Transverse colon (tissue), 4 donors: Measurements from ENCODE around the gene ZNFX1. TPM values are rescaled to one million over a fixed set of nuclear protein-coding genes. Genes with fewer than 3 reads are reported as not detected.
A peak's percentile ranks its signal among the peaks of the same experiment; 100 is the strongest.

Experiments used
- DNase-seq: peaks from one replicate; pipeline ENCODE4 v3.0.0-alpha.2; 2019
- H3K27ac ChIP-seq, 4 donors: fragments of 200-600 bp; sonication (generic); 2 replicates each; pipeline ENCODE4 v1.5.1; 2016 to 2018; ENCODE audit warnings: inconsistent platforms in 4 of 4
- H3K27me3 ChIP-seq: fragments of 200-600 bp; sonication (generic); 2 replicates; pipeline ENCODE4 v1.5.1; 2017; ENCODE audit warnings: inconsistent platforms
- H3K36me3 ChIP-seq, 4 donors: fragments of 200-600 bp; sonication (generic); 2 replicates each; pipeline ENCODE4 v1.5.1; 2017 to 2019; ENCODE audit warnings: inconsistent platforms in 4 of 4
- H3K4me1 ChIP-seq, 4 donors: fragments of 200-600 bp; sonication (generic); 2 replicates each; pipeline ENCODE4 v1.5.1; 2017 to 2020; ENCODE audit warnings: inconsistent platforms in 4 of 4
- H3K4me3 ChIP-seq, 4 donors: fragments of 200-600 bp; sonication (generic); 1 replicate in 1 of 4; 2 replicates in 3 of 4; pipeline versions ENCODE4 v1.5.1 to v1.6.1; 2017 to 2019; ENCODE audit warnings: inconsistent platforms in 4 of 4
- H3K9me3 ChIP-seq, 2 donors: fragments of 200-600 bp; sonication (generic); 2 replicates each; pipeline ENCODE4 v1.5.1; 2017 to 2019; ENCODE audit warnings: inconsistent platforms in 2 of 2
- EP300 ChIP-seq: sonication (generic); formaldehyde crosslinking; IDR thresholded peaks from one replicate; pipeline ENCODE4 v1.6.1; 2017; ENCODE audit warnings: antibody characterized with exemption, low read depth
- POLR2A ChIP-seq: fragments of 450-650 bp; IDR thresholded peaks from one replicate; pipeline ENCODE4 v1.6.1; 2016; ENCODE audit warnings: antibody characterized with exemption, mild to moderate bottlenecking, moderate library complexity
- POLR2AphosphoS5 ChIP-seq, 3 donors: sonication (generic); formaldehyde crosslinking; IDR thresholded peaks; one replicate each; pipeline ENCODE4 v1.6.1; 2016; ENCODE audit warnings: antibody characterized with exemption in 3 of 3
- WGBS, 2 donors: methylation state at CpG; one replicate each; pipeline ENCODE4 v1.1.5; 2018; ENCODE audit warnings: low coverage in 1 of 2; 5-methylcytosine and 5-hydroxymethylcytosine counted together
- in situ Hi-C, 4 donors: fragments of 200-750 bp; cut with MboI; loops; one replicate each; pipeline versions ENCODE4 v1.15.0 to v1.15.1; 2017; ENCODE audit warnings: low sequenced_read_pairs in 3 of 4, low pct_ligation_motif_present in 1 of 4, low pct_unique_long_range_greater_than_20kb in 1 of 4
- intact Hi-C: fragments of 100-400 bp; cut with DNase I; formaldehyde crosslinking; loops from one replicate; pipeline ENCODE4 v1.15.1; 2023; ENCODE audit warnings: low total_unique reads
- total RNA-seq, 4 donors: library from RNA; depleted of rRNA; stranded (reverse); fragments of >200 nt; gene quantifications; one replicate each; pipeline ENCODE4 v1.1.0, GENCODE V29; 2016
- TF ChIP-seq, protein P1 (sequence below), 5 experiments: fragments of 200-600 bp in 3 of 5; fragments of 450-650 bp in 2 of 5; sonication (generic) in 3 of 5; IDR thresholded peaks; 1 replicate in 2 of 5; 2 replicates in 3 of 5; pipeline ENCODE4 v1.5.1; 2016 to 2017; ENCODE audit warnings: antibody characterized with exemption in 5 of 5, inconsistent platforms in 3 of 5, mild to moderate bottlenecking in 2 of 5, moderate library complexity in 1 of 5

The ZNFX1 gene
- total RNA-seq, 4 donors from 2014 or later, result 29.1 to 35.4 (median 33.5) TPM

DNA sequence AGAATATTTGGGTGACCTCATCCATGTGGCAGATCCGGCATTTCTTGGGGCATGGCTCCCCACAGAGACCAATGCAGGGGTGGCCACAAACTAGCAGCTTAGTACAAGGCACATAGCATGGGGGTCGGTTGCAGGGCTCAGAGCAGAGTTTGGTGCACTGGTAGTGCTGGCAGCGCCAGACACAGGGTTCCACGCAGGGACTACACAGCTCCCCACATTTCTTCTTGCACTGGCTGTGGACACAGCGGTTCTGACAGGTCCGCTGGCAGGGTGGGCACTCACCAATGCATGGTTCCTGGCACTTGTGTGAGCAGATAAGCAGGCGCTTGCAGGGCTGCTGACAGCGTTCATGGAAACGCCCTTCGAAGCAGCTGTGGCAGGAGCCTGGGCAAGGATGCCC lies 29.6 kb downstream of the ZNFX1 start:
- no peak for TF ChIP-seq POLR2A
- no peak for TF ChIP-seq POLR2AphosphoS5 (IDR thresholded peaks at IDR 0.05)
- TF ChIP-seq, protein P1, sequence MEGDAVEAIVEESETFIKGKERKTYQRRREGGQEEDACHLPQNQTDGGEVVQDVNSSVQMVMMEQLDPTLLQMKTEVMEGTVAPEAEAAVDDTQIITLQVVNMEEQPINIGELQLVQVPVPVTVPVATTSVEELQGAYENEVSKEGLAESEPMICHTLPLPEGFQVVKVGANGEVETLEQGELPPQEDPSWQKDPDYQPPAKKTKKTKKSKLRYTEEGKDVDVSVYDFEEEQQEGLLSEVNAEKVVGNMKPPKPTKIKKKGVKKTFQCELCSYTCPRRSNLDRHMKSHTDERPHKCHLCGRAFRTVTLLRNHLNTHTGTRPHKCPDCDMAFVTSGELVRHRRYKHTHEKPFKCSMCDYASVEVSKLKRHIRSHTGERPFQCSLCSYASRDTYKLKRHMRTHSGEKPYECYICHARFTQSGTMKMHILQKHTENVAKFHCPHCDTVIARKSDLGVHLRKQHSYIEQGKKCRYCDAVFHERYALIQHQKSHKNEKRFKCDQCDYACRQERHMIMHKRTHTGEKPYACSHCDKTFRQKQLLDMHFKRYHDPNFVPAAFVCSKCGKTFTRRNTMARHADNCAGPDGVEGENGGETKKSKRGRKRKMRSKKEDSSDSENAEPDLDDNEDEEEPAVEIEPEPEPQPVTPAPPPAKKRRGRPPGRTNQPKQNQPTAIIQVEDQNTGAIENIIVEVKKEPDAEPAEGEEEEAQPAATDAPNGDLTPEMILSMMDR (IDR thresholded peaks at IDR 0.05), result no peak
- TF ChIP-seq EP300, result no peak
- Histone ChIP-seq H3K36me3 (peaks cover 0 to 83% (median 38%) of the 10 kb centered on the region in 4 donors), H3K27ac (no peak overlapping the region), H3K4me1 (peaks cover 0 to 11% (median 0%) of the 10 kb centered on the region in 4 donors), H3K9me3 (no peaks in the 10 kb centered on the region), H3K4me3 (no peak overlapping the region), H3K27me3 (no peaks in the 10 kb centered on the region)
- WGBS, 2 donors, result 92% methylated on average over 10 of the region's 10 CpGs; no CpG with 5 or more reads in 1 of the 2 donors
- in situ Hi-C loops, result no loop called here
- intact Hi-C loops, result no loop called here
- no peak for DNase-seq

DNA sequence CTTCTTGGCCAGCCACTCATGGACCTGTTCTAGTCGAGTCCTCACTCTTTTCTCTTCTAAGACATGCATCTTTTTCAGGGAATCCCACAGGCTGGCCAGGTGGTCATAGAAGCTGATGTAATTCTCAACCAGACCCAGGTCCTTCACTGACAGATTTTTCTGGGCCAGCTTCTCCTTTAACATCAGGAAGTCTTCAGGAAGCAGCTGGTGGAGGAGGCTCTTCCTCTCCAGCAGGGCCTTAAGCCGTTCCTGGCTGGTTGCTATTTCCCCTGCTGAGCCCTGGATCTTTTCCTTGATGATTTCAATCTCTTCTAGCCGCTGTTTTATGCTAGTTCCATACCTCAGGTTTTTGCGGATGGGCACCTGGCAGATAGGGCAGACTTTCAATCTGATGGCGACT lies 30.1 kb downstream of the ZNFX1 start:
- 83% methylated on average over 5 of the region's 5 CpGs; no CpG with 5 or more reads in 1 of the 2 donors for WGBS, 2 donors

DNA sequence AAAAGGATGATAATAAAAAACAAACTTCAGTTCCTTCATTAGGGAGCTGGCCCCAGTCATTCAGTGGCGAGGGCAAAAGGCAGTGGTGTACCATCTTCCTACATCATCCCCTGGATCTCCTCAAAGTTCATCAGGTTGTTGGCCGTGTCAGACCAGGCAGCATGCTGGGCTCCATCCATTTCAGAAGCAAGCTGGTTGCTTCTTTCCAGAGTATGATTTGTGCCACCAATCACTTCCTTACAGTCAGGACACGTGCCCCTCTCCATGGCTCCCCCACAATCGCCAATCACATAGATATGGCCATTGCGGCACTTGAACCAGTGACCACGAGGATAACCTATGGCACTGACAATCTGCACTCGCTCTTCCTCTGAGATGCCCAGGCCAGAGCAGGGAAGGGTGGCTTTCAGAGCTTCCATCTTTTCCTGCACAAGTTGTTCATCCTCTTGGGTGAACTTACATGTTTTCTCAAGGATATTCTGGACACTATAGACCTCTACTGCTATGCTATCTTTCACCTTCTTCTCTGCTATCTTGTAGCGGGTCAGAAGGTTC lies 30.6 kb downstream of the ZNFX1 start:
- intact Hi-C loops (no loop called here), in situ Hi-C loops (no loop called here)
- Histone ChIP-seq H3K4me3 (no peak overlapping the region), H3K9me3 (no peaks in the 10 kb centered on the region), H3K36me3 (peaks cover 0 to 83% (median 37%) of the 10 kb centered on the region in 4 donors), H3K27me3 (no peaks in the 10 kb centered on the region), H3K27ac (no peak overlapping the region), H3K4me1 (peaks cover 0 to 11% (median 0%) of the 10 kb centered on the region in 4 donors)
- no peak for DNase-seq
- 88 to 96% methylated on average over 6 to 8 of the region's 8 CpGs for WGBS, 2 donors
- TF ChIP-seq POLR2A, result no peak
- TF ChIP-seq, protein P1 (IDR thresholded peaks at IDR 0.05), result no peak
- TF ChIP-seq EP300, result no peak
- no peak for TF ChIP-seq POLR2AphosphoS5 (IDR thresholded peaks at IDR 0.05)

More for the DNA sequence above, 30.1 kb downstream of the ZNFX1 start:
- TF ChIP-seq, protein P1 (IDR thresholded peaks at IDR 0.05), result no peak
- TF ChIP-seq EP300 (no peak), POLR2AphosphoS5 (IDR thresholded peaks at IDR 0.05) (no peak), POLR2A (no peak)
- Histone ChIP-seq H3K9me3 (no peaks in the 10 kb centered on the region), H3K36me3 (peaks cover 0 to 83% (median 38%) of the 10 kb centered on the region in 4 donors), H3K4me3 (no peak overlapping the region), H3K27me3 (no peaks in the 10 kb centered on the region), H3K27ac (no peak overlapping the region), H3K4me1 (peaks cover 0 to 11% (median 0%) of the 10 kb centered on the region in 4 donors)
- DNase-seq, result no peak
- intact Hi-C loops, result no loop called here
- in situ Hi-C loops, result no loop called here

DNA sequence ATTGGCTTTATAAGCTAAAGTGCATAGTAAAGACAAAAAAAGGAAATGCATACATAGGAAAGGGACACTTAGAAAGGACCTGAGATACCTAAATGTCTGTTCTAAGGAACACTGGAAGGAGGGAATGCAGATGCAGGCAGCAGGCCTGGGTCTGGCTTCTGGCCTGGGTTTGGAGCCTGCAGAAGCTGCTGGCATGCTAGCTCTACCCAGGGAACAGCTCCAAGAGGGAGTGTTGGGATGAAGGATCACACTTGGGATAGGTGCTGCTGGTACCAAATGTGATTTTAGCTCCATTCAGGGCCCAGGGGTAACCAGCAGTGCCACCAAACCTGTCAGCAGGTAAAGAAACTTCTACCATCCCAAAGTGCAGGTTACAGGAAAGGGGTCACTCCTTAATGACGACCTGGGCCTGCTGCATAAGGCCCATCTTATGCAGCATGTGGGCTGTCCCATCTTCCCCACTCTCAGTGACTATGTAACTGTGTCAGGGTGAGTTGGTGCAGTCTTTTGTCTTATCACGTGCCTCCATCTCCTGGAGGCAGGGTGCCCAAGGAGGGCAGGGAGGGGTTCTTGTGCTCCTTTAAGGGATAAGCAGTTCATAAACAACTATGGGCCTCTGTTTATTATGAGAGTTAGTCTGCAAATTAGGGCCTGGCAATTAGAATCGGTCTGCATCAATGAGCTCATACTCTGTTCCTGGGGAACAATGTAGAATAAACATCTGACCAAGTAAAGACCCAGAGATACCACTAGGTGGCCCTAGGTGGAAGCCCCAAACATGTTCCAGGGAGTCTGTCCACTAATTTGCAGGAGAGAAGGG lies 31.7 kb downstream of the ZNFX1 start:
- in situ Hi-C loops, result no loop called here
- Histone ChIP-seq H3K36me3 (peaks cover 0 to 82% (median 37%) of the 10 kb centered on the region in 4 donors), H3K27ac (peak overlapping the region in 3 of 4 donors; percentile 5 to 37 (median 18)), H3K27me3 (no peaks in the 10 kb centered on the region), H3K4me1 (peaks cover 0 to 11% (median 0%) of the 10 kb centered on the region in 4 donors), H3K4me3 (no peak overlapping the region), H3K9me3 (no peaks in the 10 kb centered on the region)
- WGBS, 2 donors, result 40% methylated on average over 3 of the region's 3 CpGs; no CpG with 5 or more reads in 1 of the 2 donors
- intact Hi-C loops, result no loop called here
- TF ChIP-seq, protein P1 (IDR thresholded peaks at IDR 0.05), result peak; percentile 53 to 62 (median 57)
- no peak for TF ChIP-seq POLR2A
- DNase-seq, result no peak
